ENCODE measurements around the gene ZER1. TPM values are rescaled to one million over a fixed set of nuclear protein-coding genes. Genes with fewer than 3 reads are reported as not detected.

ZER1 gene
- total RNA-seq, 2 donors from 2014 or later = 33.0 to 33.8 TPM

GRCh38 chr9:128733256-128733655 lies 38.5 kb downstream of the ZER1 start:
- no peaks in the 10 kb centered on the region for H3K9me3 Mint-ChIP-seq

GRCh38 chr9:128732576-128732975 lies 39.2 kb downstream of the ZER1 start:
- H3K27ac Mint-ChIP-seq = peak overlapping the region; percentile 66
- no peaks in the 10 kb centered on the region for H3K9me3 ChIP-seq (ENCODE audit: control insufficient read depth, low read length)
- H3K27ac ChIP-seq (ENCODE audit: low read depth, low read length) = no peak overlapping the region
- H3K9me3 Mint-ChIP-seq = no peaks in the 10 kb centered on the region
- H3K4me3 Mint-ChIP-seq = no peak overlapping the region
- no peak for DNase-seq
- peaks cover 17% of the 10 kb centered on the region for H3K36me3 ChIP-seq (ENCODE audit: control insufficient read depth, insufficient read depth, low read length)
- no peaks in the 10 kb centered on the region for H3K4me1 ChIP-seq (ENCODE audit: control insufficient read depth, insufficient read depth, low read length)
- no peaks in the 10 kb centered on the region for H3K27me3 ChIP-seq (ENCODE audit: control insufficient read depth, insufficient read depth, low read length, poor library complexity, severe bottlenecking)
- H3K4me3 ChIP-seq (ENCODE audit: low read length) = no peak overlapping the region
- 93 to 94% methylated on average over 13 of the region's 13 CpGs for WGBS, 2 experiments (ENCODE audit: insufficient coverage in 1 of 2, insufficient read length in 1 of 2)
- TF ChIP-seq CTCF (conservative IDR thresholded peaks at IDR 0.05) = no peak
- H3K27me3 Mint-ChIP-seq (ENCODE audit: insufficient read depth) = no peaks in the 10 kb centered on the region
- peaks cover 10% of the 10 kb centered on the region for H3K4me1 Mint-ChIP-seq
- peaks cover 23% of the 10 kb centered on the region for H3K36me3 Mint-ChIP-seq (ENCODE audit: low read depth)
- H3K9ac ChIP-seq (ENCODE audit: extremely low read depth, low read length, poor library complexity, severe bottlenecking) = no peak overlapping the region

More at GRCh38 chr9:128733256-128733655, 38.5 kb downstream of the ZER1 start:
- WGBS, 2 experiments (ENCODE audit: insufficient coverage in 1 of 2, insufficient read length in 1 of 2) = 0 to 18% methylated on average over 3 to 9 of the region's 9 CpGs
- TF ChIP-seq CTCF (conservative IDR thresholded peaks at IDR 0.05) = peak; percentile 93
- Mint-ChIP-seq H3K27me3 (ENCODE audit: insufficient read depth) (no peaks in the 10 kb centered on the region), H3K4me3 (no peak overlapping the region), H3K27ac (peak overlapping the region; percentile 87), H3K4me1 (peaks cover 10% of the 10 kb centered on the region), H3K36me3 (ENCODE audit: low read depth) (peaks cover 25% of the 10 kb centered on the region)
- Histone ChIP-seq H3K4me3 (ENCODE audit: low read length) (no peak overlapping the region), H3K9me3 (ENCODE audit: control insufficient read depth, low read length) (no peaks in the 10 kb centered on the region), H3K9ac (ENCODE audit: extremely low read depth, low read length, poor library complexity, severe bottlenecking) (no peak overlapping the region), H3K27ac (ENCODE audit: low read depth, low read length) (no peak overlapping the region), H3K4me1 (ENCODE audit: control insufficient read depth, insufficient read depth, low read length) (no peaks in the 10 kb centered on the region), H3K36me3 (ENCODE audit: control insufficient read depth, insufficient read depth, low read length) (peaks cover 17% of the 10 kb centered on the region), H3K27me3 (ENCODE audit: control insufficient read depth, insufficient read depth, low read length, poor library complexity, severe bottlenecking) (no peaks in the 10 kb centered on the region)
- DNase-seq = peak; percentile 98

GRCh38 chr9:128731691-128732090 lies 40.0 kb downstream of the ZER1 start:
- Histone ChIP-seq H3K9ac (ENCODE audit: extremely low read depth, low read length, poor library complexity, severe bottlenecking) (no peak overlapping the region), H3K36me3 (ENCODE audit: control insufficient read depth, insufficient read depth, low read length) (peaks cover 14% of the 10 kb centered on the region), H3K27me3 (ENCODE audit: control insufficient read depth, insufficient read depth, low read length, poor library complexity, severe bottlenecking) (no peaks in the 10 kb centered on the region), H3K4me1 (ENCODE audit: control insufficient read depth, insufficient read depth, low read length) (no peaks in the 10 kb centered on the region), H3K4me3 (ENCODE audit: low read length) (no peak overlapping the region), H3K9me3 (ENCODE audit: control insufficient read depth, low read length) (no peaks in the 10 kb centered on the region), H3K27ac (ENCODE audit: low read depth, low read length) (no peak overlapping the region)
- WGBS, 2 experiments (ENCODE audit: insufficient coverage in 1 of 2, insufficient read length in 1 of 2) = 79 to 84% methylated on average over 4 to 9 of the region's 9 CpGs
- Mint-ChIP-seq H3K4me3 (no peak overlapping the region), H3K4me1 (peaks cover 10% of the 10 kb centered on the region), H3K27ac (no peak overlapping the region), H3K27me3 (ENCODE audit: insufficient read depth) (no peaks in the 10 kb centered on the region), H3K9me3 (no peaks in the 10 kb centered on the region), H3K36me3 (ENCODE audit: low read depth) (peaks cover 18% of the 10 kb centered on the region)
- no peak for TF ChIP-seq CTCF (conservative IDR thresholded peaks at IDR 0.05)
- no peak for DNase-seq

All from endodermal cell (in vitro differentiated cells).